ENCODE data around the gene GRIP2.

- TF ChIP-seq BHLHE40 (IDR thresholded peaks at IDR 0.05; ENCODE audit: borderline replicate concordance) = no peak
- TF ChIP-seq ARNT (IDR thresholded peaks at IDR 0.05) = no peak
- no peak for TF ChIP-seq SP1 (IDR thresholded peaks at IDR 0.05)
- no peak for TF ChIP-seq ELF4 (IDR thresholded peaks at IDR 0.05)
- TF ChIP-seq FOXM1 (IDR thresholded peaks at IDR 0.05; ENCODE audit: borderline replicate concordance) = no peak
- no peak for TF ChIP-seq FOXA1 (IDR thresholded peaks at IDR 0.05)
- no peak for TF ChIP-seq FOXK2 (IDR thresholded peaks at IDR 0.05)
- no peak for TF ChIP-seq NFRKB (IDR thresholded peaks at IDR 0.05)
- TF ChIP-seq SUZ12 (IDR thresholded peaks at IDR 0.05) = no peak
- no peak for TF ChIP-seq PKNOX1 (IDR thresholded peaks at IDR 0.05)
- TF ChIP-seq CTBP1 (IDR thresholded peaks at IDR 0.05; ENCODE audit: borderline replicate concordance) = no peak
Measured at GRCh38 chr3:14457999-14458398, 82.1 kb downstream of the GRIP2 start.
